HG03558 (cell line): ENCODE data around the gene SALL1.

Source experiments
- ATAC-seq: cut with Tn5 transposase; IDR thresholded peaks from one replicate; pipeline ENCODE4 v1.9.1; 2021; ENCODE audit warnings: moderate number of reproducible peaks; ENCODE audit not compliant: unreplicated experiment; ENCODE audit errors: extremely low read depth

Gene SALL1

GRCh38 chr16:51143196-51143977 is 7.7 kb downstream of the SALL1 start:
- ATAC-seq = no peak

GRCh38 chr16:51141541-51141940 is 9.5 kb downstream of the SALL1 start:
- no peak for ATAC-seq

GRCh38 chr16:51141106-51141505 is 10.0 kb downstream of the SALL1 start:
- ATAC-seq = no peak

- ATAC-seq = no peak
Observed at GRCh38 chr16:51140112-51140511, 11.0 kb downstream of the SALL1 start.

- no peak for ATAC-seq
Observed at GRCh38 chr16:51139568-51139967, 11.5 kb downstream of the SALL1 start.

GRCh38 chr16:51138178-51138577 is 12.9 kb downstream of the SALL1 start:
- ATAC-seq = no peak

GRCh38 chr16:51137097-51137496 is 14.0 kb downstream of the SALL1 start:
- ATAC-seq = no peak

GRCh38 chr16:51134876-51135275 is 16.2 kb downstream of the SALL1 start:
- ATAC-seq = no peak

- no peak for ATAC-seq
Observed at GRCh38 chr16:51134269-51134812, 16.7 kb downstream of the SALL1 start.

GRCh38 chr16:51133688-51134087 is 17.4 kb downstream of the SALL1 start:
- ATAC-seq = no peak

GRCh38 chr16:51133183-51133582 is 17.9 kb downstream of the SALL1 start:
- ATAC-seq = no peak

GRCh38 chr16:51132490-51133115 is 18.5 kb downstream of the SALL1 start:
- no peak for ATAC-seq

GRCh38 chr16:51131619-51132018 is 19.5 kb downstream of the SALL1 start:
- ATAC-seq = no peak

GRCh38 chr16:51129105-51129504 is 22.0 kb downstream of the SALL1 start:
- ATAC-seq = no peak

GRCh38 chr16:51125992-51126391 is 25.1 kb downstream of the SALL1 start:
- no peak for ATAC-seq

GRCh38 chr16:51124896-51125295 is 26.2 kb downstream of the SALL1 start:
- no peak for ATAC-seq

- no peak for ATAC-seq
Observed at GRCh38 chr16:51121850-51122249, 29.2 kb downstream of the SALL1 start.

- ATAC-seq = no peak
Observed at GRCh38 chr16:51120730-51121347, 30.2 kb downstream of the SALL1 start.

GRCh38 chr16:51119973-51120729 is 30.9 kb downstream of the SALL1 start:
- no peak for ATAC-seq

- ATAC-seq = no peak
Observed at GRCh38 chr16:51119556-51119955, 31.5 kb downstream of the SALL1 start.
